Vagina (tissue), 2 donors: ENCODE results near the gene FMNL2.

Experiments used
- POLR2A ChIP-seq, 2 donors: fragments of 450-650 bp; IDR thresholded peaks; one replicate each; pipeline ENCODE4 v1.6.1; 2017; ENCODE audit warnings: antibody characterized with exemption in 2 of 2, mild to moderate bottlenecking in 2 of 2, moderate library complexity in 2 of 2
- POLR2AphosphoS5 ChIP-seq, 2 donors: sonication (generic); formaldehyde crosslinking; IDR thresholded peaks; one replicate each; pipeline ENCODE4 v1.9.0; 2017; ENCODE audit warnings: antibody characterized with exemption in 2 of 2, mild to moderate bottlenecking in 2 of 2, low read depth in 1 of 2; ENCODE audit not compliant: insufficient read depth in 1 of 2
- TF ChIP-seq, protein P1 (sequence below), 3 experiments: fragments of 450-650 bp in 2 of 3; fragments of 200-600 bp in 1 of 3; sonication (generic) in 1 of 3; IDR thresholded peaks; one replicate each; pipeline ENCODE4 v1.5.1; 2017 to 2019; ENCODE audit warnings: antibody characterized with exemption in 3 of 3, mild to moderate bottlenecking in 2 of 3, moderate library complexity in 2 of 3

GRCh38 chr2:152359573-152360363 lies 24.8 kb downstream of the FMNL2 start:
- TF ChIP-seq POLR2A (IDR thresholded peaks at IDR 0.05) (no peak), POLR2AphosphoS5 (IDR thresholded peaks at IDR 0.05; ENCODE audit: insufficient read depth in 1 of 2, low read depth in 1 of 2) (no peak)
- TF ChIP-seq, protein P1, sequence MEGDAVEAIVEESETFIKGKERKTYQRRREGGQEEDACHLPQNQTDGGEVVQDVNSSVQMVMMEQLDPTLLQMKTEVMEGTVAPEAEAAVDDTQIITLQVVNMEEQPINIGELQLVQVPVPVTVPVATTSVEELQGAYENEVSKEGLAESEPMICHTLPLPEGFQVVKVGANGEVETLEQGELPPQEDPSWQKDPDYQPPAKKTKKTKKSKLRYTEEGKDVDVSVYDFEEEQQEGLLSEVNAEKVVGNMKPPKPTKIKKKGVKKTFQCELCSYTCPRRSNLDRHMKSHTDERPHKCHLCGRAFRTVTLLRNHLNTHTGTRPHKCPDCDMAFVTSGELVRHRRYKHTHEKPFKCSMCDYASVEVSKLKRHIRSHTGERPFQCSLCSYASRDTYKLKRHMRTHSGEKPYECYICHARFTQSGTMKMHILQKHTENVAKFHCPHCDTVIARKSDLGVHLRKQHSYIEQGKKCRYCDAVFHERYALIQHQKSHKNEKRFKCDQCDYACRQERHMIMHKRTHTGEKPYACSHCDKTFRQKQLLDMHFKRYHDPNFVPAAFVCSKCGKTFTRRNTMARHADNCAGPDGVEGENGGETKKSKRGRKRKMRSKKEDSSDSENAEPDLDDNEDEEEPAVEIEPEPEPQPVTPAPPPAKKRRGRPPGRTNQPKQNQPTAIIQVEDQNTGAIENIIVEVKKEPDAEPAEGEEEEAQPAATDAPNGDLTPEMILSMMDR (IDR thresholded peaks at IDR 0.05), result no peak
